MM.1S (cell line): ENCODE measurements around the gene UCMA.

Experiments
- EZH2 ChIP-seq: fragments of 300-600 bp; sonication (generic); optimal IDR thresholded peaks from 2 replicates; pipeline ENCODE3; 2017; ENCODE audit warnings: low read depth, mild to moderate bottlenecking, antibody characterized with exemption, low read length, mixed read lengths
- EZH2phosphoT487 ChIP-seq: fragments of 300-600 bp; sonication (generic); IDR thresholded peaks from 2 replicates; pipeline ENCODE4 v1.6.1; 2018; ENCODE audit warnings: antibody characterized with exemption, low read length
- TF ChIP-seq, protein P1 (sequence below): fragments of 300-600 bp; sonication (generic); IDR thresholded peaks from 2 replicates; pipeline ENCODE4 v1.5.1; 2016; ENCODE audit warnings: antibody characterized with exemption, low read length, mixed read lengths

DNA sequence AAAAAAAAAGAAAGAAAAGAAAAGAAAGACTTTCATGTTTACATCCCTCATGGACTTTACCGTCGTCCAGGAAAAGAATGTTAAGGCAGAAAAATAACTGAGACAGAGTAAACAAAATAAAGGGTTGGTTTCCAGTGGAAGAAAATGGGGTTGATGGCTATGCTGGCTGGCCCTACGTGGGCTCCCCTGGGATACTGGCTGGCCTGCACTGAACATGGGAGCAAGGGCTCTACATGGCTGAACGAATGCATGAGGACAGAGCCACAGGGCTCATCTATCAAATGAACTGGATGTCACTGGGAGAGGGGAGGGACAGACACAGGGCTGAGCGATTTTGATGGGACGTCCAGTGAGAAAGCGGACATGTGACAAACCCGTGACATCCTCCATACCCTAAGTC is 2.5 kb upstream of the UCMA start:
- TF ChIP-seq, protein P1, sequence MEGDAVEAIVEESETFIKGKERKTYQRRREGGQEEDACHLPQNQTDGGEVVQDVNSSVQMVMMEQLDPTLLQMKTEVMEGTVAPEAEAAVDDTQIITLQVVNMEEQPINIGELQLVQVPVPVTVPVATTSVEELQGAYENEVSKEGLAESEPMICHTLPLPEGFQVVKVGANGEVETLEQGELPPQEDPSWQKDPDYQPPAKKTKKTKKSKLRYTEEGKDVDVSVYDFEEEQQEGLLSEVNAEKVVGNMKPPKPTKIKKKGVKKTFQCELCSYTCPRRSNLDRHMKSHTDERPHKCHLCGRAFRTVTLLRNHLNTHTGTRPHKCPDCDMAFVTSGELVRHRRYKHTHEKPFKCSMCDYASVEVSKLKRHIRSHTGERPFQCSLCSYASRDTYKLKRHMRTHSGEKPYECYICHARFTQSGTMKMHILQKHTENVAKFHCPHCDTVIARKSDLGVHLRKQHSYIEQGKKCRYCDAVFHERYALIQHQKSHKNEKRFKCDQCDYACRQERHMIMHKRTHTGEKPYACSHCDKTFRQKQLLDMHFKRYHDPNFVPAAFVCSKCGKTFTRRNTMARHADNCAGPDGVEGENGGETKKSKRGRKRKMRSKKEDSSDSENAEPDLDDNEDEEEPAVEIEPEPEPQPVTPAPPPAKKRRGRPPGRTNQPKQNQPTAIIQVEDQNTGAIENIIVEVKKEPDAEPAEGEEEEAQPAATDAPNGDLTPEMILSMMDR: no peak
- TF ChIP-seq EZH2 (no peak), EZH2phosphoT487 (no peak)
